Measurements from ENCODE around the gene SLC6A19. TPM values are rescaled to one million over a fixed set of nuclear protein-coding genes. Genes with fewer than 3 reads are reported as not detected.
"Not testable (repeated sequence)": the region's sequence is repeated elsewhere in the genome, so short reads cannot be mapped to it uniquely, and the experiment has no call there.

Gene SLC6A19
- total RNA-seq, 1 donor from 2014 or later = not detected

DNA sequence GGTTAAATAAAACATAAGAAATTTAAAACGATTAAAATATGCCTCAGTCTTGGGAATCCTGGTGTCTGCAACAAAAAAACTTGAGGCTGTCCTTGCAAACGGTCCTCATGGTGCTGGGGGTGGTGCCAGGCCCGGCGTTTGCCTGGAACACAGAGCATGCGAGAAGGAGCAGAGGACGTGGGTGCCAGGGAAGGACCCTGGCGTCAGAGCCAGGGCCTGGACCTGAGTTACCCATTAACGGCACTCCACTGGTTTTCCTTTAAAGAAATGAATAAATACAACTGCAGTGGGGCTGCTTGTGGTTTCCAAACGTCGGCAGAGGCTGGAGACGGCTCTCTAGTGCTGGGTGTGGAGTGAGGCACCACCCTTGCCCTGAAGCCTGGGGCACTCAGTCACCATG is 23.7 kb downstream of the SLC6A19 start, which contains the start of gene SLC6A18:
SLC6A18 (plus strand) TSS at position 301 of the 400 bp plus-strand sequence; CDS start at position 398, 97 bp downstream.
- Histone ChIP-seq H3K36me3 (no peaks in the 10 kb centered on the region), H3K27me3 (no peaks in the 10 kb centered on the region), H3K27ac (no peak within 1 kb of the TSS), H3K9me3 (no peaks in the 10 kb centered on the region), H3K4me1 (no peaks in the 10 kb centered on the region), H3K4me3 (no peak within 1 kb of the TSS)
- no peak for DNase-seq (ENCODE audit: low spot score in 2 of 2)
- intact Hi-C loops (cut with DNase I) = no loop called here
- TF ChIP-seq, protein P1, sequence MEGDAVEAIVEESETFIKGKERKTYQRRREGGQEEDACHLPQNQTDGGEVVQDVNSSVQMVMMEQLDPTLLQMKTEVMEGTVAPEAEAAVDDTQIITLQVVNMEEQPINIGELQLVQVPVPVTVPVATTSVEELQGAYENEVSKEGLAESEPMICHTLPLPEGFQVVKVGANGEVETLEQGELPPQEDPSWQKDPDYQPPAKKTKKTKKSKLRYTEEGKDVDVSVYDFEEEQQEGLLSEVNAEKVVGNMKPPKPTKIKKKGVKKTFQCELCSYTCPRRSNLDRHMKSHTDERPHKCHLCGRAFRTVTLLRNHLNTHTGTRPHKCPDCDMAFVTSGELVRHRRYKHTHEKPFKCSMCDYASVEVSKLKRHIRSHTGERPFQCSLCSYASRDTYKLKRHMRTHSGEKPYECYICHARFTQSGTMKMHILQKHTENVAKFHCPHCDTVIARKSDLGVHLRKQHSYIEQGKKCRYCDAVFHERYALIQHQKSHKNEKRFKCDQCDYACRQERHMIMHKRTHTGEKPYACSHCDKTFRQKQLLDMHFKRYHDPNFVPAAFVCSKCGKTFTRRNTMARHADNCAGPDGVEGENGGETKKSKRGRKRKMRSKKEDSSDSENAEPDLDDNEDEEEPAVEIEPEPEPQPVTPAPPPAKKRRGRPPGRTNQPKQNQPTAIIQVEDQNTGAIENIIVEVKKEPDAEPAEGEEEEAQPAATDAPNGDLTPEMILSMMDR (IDR thresholded peaks at IDR 0.05) = no peak

DNA sequence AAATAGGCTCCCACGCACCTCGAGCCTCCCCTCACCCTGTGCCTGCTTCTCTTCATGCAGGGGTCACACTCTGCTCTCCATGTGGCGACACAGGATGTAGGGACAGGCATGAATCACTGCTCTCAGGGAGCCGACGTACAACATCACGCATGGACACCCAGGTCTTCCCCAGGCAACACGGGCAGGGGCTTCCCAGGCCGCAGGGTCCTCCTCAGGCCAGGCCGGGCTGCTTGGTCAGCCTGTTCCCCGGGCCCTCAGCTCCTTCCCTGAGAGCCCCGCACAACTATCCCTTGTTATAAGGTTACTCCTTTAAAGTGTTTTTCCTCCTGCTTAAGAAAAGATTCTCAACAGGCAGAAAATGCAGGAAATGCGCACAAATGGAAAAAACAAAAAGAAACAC is 24.8 kb downstream of the SLC6A19 start:
- Histone ChIP-seq H3K27ac (no peak overlapping the region), H3K9me3 (no peaks in the 10 kb centered on the region), H3K4me1 (no peaks in the 10 kb centered on the region), H3K4me3 (no peak overlapping the region), H3K27me3 (no peaks in the 10 kb centered on the region), H3K36me3 (no peaks in the 10 kb centered on the region)
- intact Hi-C loops (cut with DNase I) = no loop called here
- TF ChIP-seq, protein P1 (IDR thresholded peaks at IDR 0.05) = no peak
- DNase-seq (ENCODE audit: low spot score in 2 of 2) = no peak

- no peaks in the 10 kb centered on the region for H3K9me3 ChIP-seq
- H3K4me1 ChIP-seq = no peaks in the 10 kb centered on the region
- H3K27me3 ChIP-seq = no peaks in the 10 kb centered on the region
- no peak overlapping the region for H3K4me3 ChIP-seq
- H3K27ac ChIP-seq = no peak overlapping the region
- intact Hi-C loops (cut with DNase I) = no loop called here
- TF ChIP-seq, protein P1 (IDR thresholded peaks at IDR 0.05) = no peak
- no peak for DNase-seq (ENCODE audit: low spot score in 2 of 2)
- no peaks in the 10 kb centered on the region for H3K36me3 ChIP-seq
These were observed 25.6 kb downstream of the SLC6A19 start for GRCh38 chr5:1226839-1227581.

- Histone ChIP-seq H3K9me3 (no peaks in the 10 kb centered on the region), H3K4me1 (no peaks in the 10 kb centered on the region), H3K27ac (no peak overlapping the region), H3K4me3 (no peak overlapping the region), H3K27me3 (no peaks in the 10 kb centered on the region), H3K36me3 (no peaks in the 10 kb centered on the region)
- TF ChIP-seq, protein P1 (IDR thresholded peaks at IDR 0.05) = no peak
- DNase-seq (ENCODE audit: low spot score in 2 of 2) = no peak
- intact Hi-C loops (cut with DNase I) = no loop called here
These were observed 26.3 kb downstream of the SLC6A19 start for GRCh38 chr5:1227667-1228066.

- DNase-seq (ENCODE audit: low spot score in 2 of 2) = no peak
- Histone ChIP-seq H3K4me3 (no peak overlapping the region), H3K4me1 (no peaks in the 10 kb centered on the region), H3K27ac (no peak overlapping the region), H3K9me3 (no peaks in the 10 kb centered on the region), H3K36me3 (no peaks in the 10 kb centered on the region), H3K27me3 (no peaks in the 10 kb centered on the region)
- intact Hi-C loops (cut with DNase I) = no loop called here
- TF ChIP-seq, protein P1 (IDR thresholded peaks at IDR 0.05) = no peak
These were observed 26.7 kb downstream of the SLC6A19 start for GRCh38 chr5:1228120-1228519.

GRCh38 chr5:1229023-1229422 is 27.6 kb downstream of the SLC6A19 start:
- H3K36me3 ChIP-seq; H3K4me1 ChIP-seq; H3K9me3 ChIP-seq; H3K4me3 ChIP-seq; intact Hi-C loops (cut with DNase I); H3K27ac ChIP-seq; H3K27me3 ChIP-seq; DNase-seq (ENCODE audit: low spot score in 2 of 2): not testable (repeated sequence)

All from ascending aorta (tissue), 2 donors.